GM23338 (cell line): ENCODE results near the gene ZNF697. TPM values are rescaled to one million over a fixed set of nuclear protein-coding genes. Genes with fewer than 3 reads are reported as not detected.

Experiments used
- ATAC-seq: fragments of 200-7000 bp; cut with Tn5 transposase; 3 replicates; pipeline ENCODE4 v1.9.1; 2020
- DNase-seq: peaks from one replicate; pipeline ENCODE4 v3.0.0-alpha.2; 2015; ENCODE audit warnings: low spot score
- H2AFZ ChIP-seq: fragments of 200-600 bp; sonication (generic); 2 replicates; pipeline ENCODE4 v1.8.0; 2016; ENCODE audit warnings: antibody characterized with exemption, mild to moderate bottlenecking, moderate library complexity
- H3F3A ChIP-seq: fragments of 200-600 bp; sonication (generic); replicated peaks from 2 replicates; pipeline ENCODE4 v1.8.0; 2017; ENCODE audit warnings: antibody characterized with exemption, mixed run types, low read depth
- H3K27ac ChIP-seq: fragments of 200-600 bp; sonication (generic); 2 replicates; pipeline ENCODE4 v1.6.1; 2016; ENCODE audit warnings: low read depth
- H3K27me3 ChIP-seq: fragments of 200-600 bp; sonication (generic); 2 replicates; pipeline ENCODE4 v1.8.0; 2016; ENCODE audit warnings: mild to moderate bottlenecking, mixed run types, moderate library complexity; ENCODE audit not compliant: insufficient read depth
- H3K36me3 ChIP-seq: fragments of 200-600 bp; sonication (generic); 2 replicates; pipeline ENCODE4 v1.8.0; 2016; ENCODE audit warnings: mild to moderate bottlenecking; ENCODE audit not compliant: insufficient read depth
- H3K4me1 ChIP-seq: fragments of 200-600 bp; sonication (generic); 2 replicates; pipeline ENCODE4 v1.8.0; 2016; ENCODE audit warnings: mild to moderate bottlenecking, moderate library complexity; ENCODE audit not compliant: insufficient read depth
- H3K4me2 ChIP-seq: fragments of 200-600 bp; sonication (generic); 2 replicates; pipeline ENCODE4 v1.7.1; 2017; ENCODE audit warnings: mixed run types
- H3K4me3 ChIP-seq: fragments of 200-600 bp; sonication (generic); 2 replicates; pipeline ENCODE4 v1.6.1; 2016; ENCODE audit warnings: mixed run types
- H3K79me2 ChIP-seq: fragments of 200-600 bp; sonication (generic); replicated peaks from 2 replicates; pipeline ENCODE4 v1.8.0; 2017; ENCODE audit warnings: mild to moderate bottlenecking; ENCODE audit not compliant: insufficient read depth
- H3K9me2 ChIP-seq: fragments of 200-600 bp; sonication (generic); 2 replicates; pipeline ENCODE4 v1.8.0; 2017; ENCODE audit not compliant: insufficient read depth
- H4K20me1 ChIP-seq: fragments of 200-600 bp; sonication (generic); replicated peaks from 2 replicates; pipeline ENCODE4 v1.8.0; 2017; ENCODE audit warnings: mild to moderate bottlenecking; ENCODE audit not compliant: insufficient read depth
- H3K27ac Mint-ChIP-seq: 2 replicates; pipeline ENCODE4 v1.8.0; 2020; ENCODE audit warnings: inconsistent platforms, mild to moderate bottlenecking, moderate library complexity, mixed read lengths
- H3K27me3 Mint-ChIP-seq: 3 replicates; pipeline ENCODE4 v1.8.0; 2022; ENCODE audit warnings: low read depth, mild to moderate bottlenecking, moderate library complexity, mixed read lengths, inconsistent platforms; ENCODE audit not compliant: insufficient read depth, poor library complexity
- H3K36me3 Mint-ChIP-seq: 3 replicates; pipeline ENCODE4 v1.8.0; 2021; ENCODE audit warnings: low read depth, mild to moderate bottlenecking, inconsistent platforms, moderate library complexity, mixed read lengths
- H3K4me1 Mint-ChIP-seq: 3 replicates; pipeline ENCODE4 v1.8.0; 2020; ENCODE audit warnings: mild to moderate bottlenecking, inconsistent platforms, mixed read lengths
- H3K4me3 Mint-ChIP-seq: 3 replicates; pipeline ENCODE4 v1.8.0; 2021; ENCODE audit warnings: moderate library complexity, mild to moderate bottlenecking, inconsistent platforms, mixed read lengths
- H3K9me3 Mint-ChIP-seq: 3 replicates; pipeline ENCODE4 v1.8.0; 2020; ENCODE audit warnings: moderate library complexity, mild to moderate bottlenecking, inconsistent platforms, mixed read lengths
- CREB1 ChIP-seq: fragments of 250-450 bp; sonication (Bioruptor Pico); IDR thresholded peaks from 2 replicates; pipeline ENCODE4 v1.5.0; 2020; ENCODE audit warnings: low read depth, mild to moderate bottlenecking, moderate library complexity
- ETS1 ChIP-seq: IDR thresholded peaks from 2 replicates; pipeline ENCODE4 v1.6.1; 2016; ENCODE audit warnings: antibody characterized with exemption
- EZH2 ChIP-seq: fragments of 200-600 bp; sonication (generic); IDR thresholded peaks from one replicate; pipeline ENCODE4 v1.8.0; 2017; ENCODE audit warnings: antibody characterized with exemption, mild to moderate bottlenecking, low read depth; ENCODE audit not compliant: unreplicated experiment
- EZH2phosphoT487 ChIP-seq: fragments of 200-600 bp; sonication (generic); IDR thresholded peaks from one replicate; pipeline ENCODE4 v1.8.1; 2018; ENCODE audit warnings: antibody characterized with exemption; ENCODE audit not compliant: unreplicated experiment
- JUNB ChIP-seq: IDR thresholded peaks from one replicate; pipeline ENCODE4 v1.6.1; 2016; ENCODE audit warnings: antibody characterized with exemption; ENCODE audit not compliant: unreplicated experiment
- NANOG ChIP-seq: IDR thresholded peaks from 2 replicates; pipeline ENCODE4 v1.6.1; 2016; ENCODE audit warnings: antibody characterized with exemption, borderline replicate concordance
- POLR2AphosphoS5 ChIP-seq: IDR thresholded peaks from 2 replicates; pipeline ENCODE4 v1.6.1; 2016; ENCODE audit warnings: antibody characterized with exemption, low read depth
- STAT1 ChIP-seq: IDR thresholded peaks from one replicate; pipeline ENCODE4 v1.6.1; 2016; ENCODE audit warnings: antibody characterized with exemption; ENCODE audit not compliant: unreplicated experiment
- ZNF114 ChIP-seq: fragments of 250-450 bp; sonication (Bioruptor Pico); IDR thresholded peaks from 2 replicates; pipeline ENCODE4 v1.5.0; 2020; ENCODE audit warnings: mild to moderate bottlenecking, moderate library complexity
- ZNF331 ChIP-seq: fragments of 250-450 bp; sonication (Bioruptor Pico); IDR thresholded peaks from 2 replicates; pipeline ENCODE4 v1.5.0; 2020; ENCODE audit warnings: low read depth, mild to moderate bottlenecking, moderate library complexity
- polyA plus RNA-seq: library from polyadenylated mRNA; unstranded; fragments of >200 nt; fragmentation: Nextera tagmentation; extraction: Ambion mirVana; gene quantifications from 2 replicates; pipeline ENCODE4 v1.2.1, GENCODE V29; 2016
- total RNA-seq: library from RNA; depleted of rRNA; stranded (reverse); fragments of >200 nt; shearing (Covaris generic); gene quantifications from 2 replicates; pipeline ENCODE4 v1.2.3, GENCODE V29; 2014
- TF ChIP-seq, protein P1 (sequence below): IDR thresholded peaks from one replicate; pipeline ENCODE4 v1.6.1; 2018; ENCODE audit warnings: antibody characterized with exemption; ENCODE audit not compliant: unreplicated experiment
- TF ChIP-seq, protein P2 (sequence below): fragments of 250-450 bp; sonication (Bioruptor Pico); IDR thresholded peaks from 2 replicates; pipeline ENCODE4 v1.5.0; 2020; ENCODE audit warnings: mild to moderate bottlenecking, moderate library complexity
- TF ChIP-seq, protein P3 (sequence below), 2 experiments: fragments of 200-600 bp in 1 of 2; sonication (generic) in 1 of 2; conservative IDR thresholded peaks; 2 replicates each; pipeline versions ENCODE4 v1.5.1 to v1.6.1; 2016 to 2017; ENCODE audit warnings: antibody characterized with exemption in 2 of 2, low read depth in 2 of 2, mild to moderate bottlenecking in 2 of 2, moderate library complexity in 1 of 2

ZNF697 gene
- total and polyA plus RNA-seq, 2 experiments from 2014 or later: 5.4 to 32.0 TPM

DNA sequence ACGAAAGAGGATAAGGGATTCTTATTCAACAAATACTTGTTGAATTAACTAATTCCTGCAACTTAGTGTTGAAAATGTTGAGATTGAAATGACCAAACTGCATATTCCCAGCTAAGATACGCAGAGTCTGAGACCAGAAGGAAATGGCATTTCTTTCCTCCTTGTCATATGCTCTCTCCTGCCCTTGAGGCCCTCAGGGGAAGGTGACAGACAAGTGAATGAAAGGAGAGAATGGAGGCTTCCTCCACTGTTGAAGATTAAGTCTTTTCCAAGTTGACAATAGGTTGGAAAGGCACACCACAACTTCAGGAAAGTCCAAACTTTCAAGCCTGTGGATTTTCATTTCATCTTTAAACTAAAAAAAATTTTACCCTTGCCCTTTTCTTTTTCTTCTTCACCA lies 3.1 kb upstream of the ZNF697 start:
- Mint-ChIP-seq H3K27me3 (peaks cover 16% of the 10 kb centered on the region), H3K9me3 (no peaks in the 10 kb centered on the region), H3K27ac (no peak overlapping the region), H3K4me1 (peaks cover 35% of the 10 kb centered on the region), H3K4me3 (no peak overlapping the region), H3K36me3 (no peaks in the 10 kb centered on the region; the same call in 2 of the 3 replicates)
- ATAC-seq: no peak
- no peak overlapping the region for H3K27ac ChIP-seq
- H3K4me1 ChIP-seq: peaks cover 20% of the 10 kb centered on the region
- H3K9me2 ChIP-seq: 0 out of 2 replicates have a peak, but pooled peaks cover 3% of the 10 kb centered on the region
- peak overlapping the region; percentile 48 for H2AFZ ChIP-seq
- no peaks in the 10 kb centered on the region for H3K27me3 ChIP-seq
- no peaks in the 10 kb centered on the region for H3K36me3 ChIP-seq
- TF ChIP-seq EZH2phosphoT487 (no peak), JUNB (no peak), ETS1 (no peak), EZH2 (no peak), CREB1 (CRISPR knock-in tag) (no peak), ZNF331 (CRISPR knock-in tag) (no peak), NANOG (no peak), ZNF114 (CRISPR knock-in tag) (no peak), STAT1 (no peak), POLR2AphosphoS5 (no peak)
- TF ChIP-seq, protein P1, sequence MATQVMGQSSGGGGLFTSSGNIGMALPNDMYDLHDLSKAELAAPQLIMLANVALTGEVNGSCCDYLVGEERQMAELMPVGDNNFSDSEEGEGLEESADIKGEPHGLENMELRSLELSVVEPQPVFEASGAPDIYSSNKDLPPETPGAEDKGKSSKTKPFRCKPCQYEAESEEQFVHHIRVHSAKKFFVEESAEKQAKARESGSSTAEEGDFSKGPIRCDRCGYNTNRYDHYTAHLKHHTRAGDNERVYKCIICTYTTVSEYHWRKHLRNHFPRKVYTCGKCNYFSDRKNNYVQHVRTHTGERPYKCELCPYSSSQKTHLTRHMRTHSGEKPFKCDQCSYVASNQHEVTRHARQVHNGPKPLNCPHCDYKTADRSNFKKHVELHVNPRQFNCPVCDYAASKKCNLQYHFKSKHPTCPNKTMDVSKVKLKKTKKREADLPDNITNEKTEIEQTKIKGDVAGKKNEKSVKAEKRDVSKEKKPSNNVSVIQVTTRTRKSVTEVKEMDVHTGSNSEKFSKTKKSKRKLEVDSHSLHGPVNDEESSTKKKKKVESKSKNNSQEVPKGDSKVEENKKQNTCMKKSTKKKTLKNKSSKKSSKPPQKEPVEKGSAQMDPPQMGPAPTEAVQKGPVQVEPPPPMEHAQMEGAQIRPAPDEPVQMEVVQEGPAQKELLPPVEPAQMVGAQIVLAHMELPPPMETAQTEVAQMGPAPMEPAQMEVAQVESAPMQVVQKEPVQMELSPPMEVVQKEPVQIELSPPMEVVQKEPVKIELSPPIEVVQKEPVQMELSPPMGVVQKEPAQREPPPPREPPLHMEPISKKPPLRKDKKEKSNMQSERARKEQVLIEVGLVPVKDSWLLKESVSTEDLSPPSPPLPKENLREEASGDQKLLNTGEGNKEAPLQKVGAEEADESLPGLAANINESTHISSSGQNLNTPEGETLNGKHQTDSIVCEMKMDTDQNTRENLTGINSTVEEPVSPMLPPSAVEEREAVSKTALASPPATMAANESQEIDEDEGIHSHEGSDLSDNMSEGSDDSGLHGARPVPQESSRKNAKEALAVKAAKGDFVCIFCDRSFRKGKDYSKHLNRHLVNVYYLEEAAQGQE: no peak
- TF ChIP-seq, protein P2, sequence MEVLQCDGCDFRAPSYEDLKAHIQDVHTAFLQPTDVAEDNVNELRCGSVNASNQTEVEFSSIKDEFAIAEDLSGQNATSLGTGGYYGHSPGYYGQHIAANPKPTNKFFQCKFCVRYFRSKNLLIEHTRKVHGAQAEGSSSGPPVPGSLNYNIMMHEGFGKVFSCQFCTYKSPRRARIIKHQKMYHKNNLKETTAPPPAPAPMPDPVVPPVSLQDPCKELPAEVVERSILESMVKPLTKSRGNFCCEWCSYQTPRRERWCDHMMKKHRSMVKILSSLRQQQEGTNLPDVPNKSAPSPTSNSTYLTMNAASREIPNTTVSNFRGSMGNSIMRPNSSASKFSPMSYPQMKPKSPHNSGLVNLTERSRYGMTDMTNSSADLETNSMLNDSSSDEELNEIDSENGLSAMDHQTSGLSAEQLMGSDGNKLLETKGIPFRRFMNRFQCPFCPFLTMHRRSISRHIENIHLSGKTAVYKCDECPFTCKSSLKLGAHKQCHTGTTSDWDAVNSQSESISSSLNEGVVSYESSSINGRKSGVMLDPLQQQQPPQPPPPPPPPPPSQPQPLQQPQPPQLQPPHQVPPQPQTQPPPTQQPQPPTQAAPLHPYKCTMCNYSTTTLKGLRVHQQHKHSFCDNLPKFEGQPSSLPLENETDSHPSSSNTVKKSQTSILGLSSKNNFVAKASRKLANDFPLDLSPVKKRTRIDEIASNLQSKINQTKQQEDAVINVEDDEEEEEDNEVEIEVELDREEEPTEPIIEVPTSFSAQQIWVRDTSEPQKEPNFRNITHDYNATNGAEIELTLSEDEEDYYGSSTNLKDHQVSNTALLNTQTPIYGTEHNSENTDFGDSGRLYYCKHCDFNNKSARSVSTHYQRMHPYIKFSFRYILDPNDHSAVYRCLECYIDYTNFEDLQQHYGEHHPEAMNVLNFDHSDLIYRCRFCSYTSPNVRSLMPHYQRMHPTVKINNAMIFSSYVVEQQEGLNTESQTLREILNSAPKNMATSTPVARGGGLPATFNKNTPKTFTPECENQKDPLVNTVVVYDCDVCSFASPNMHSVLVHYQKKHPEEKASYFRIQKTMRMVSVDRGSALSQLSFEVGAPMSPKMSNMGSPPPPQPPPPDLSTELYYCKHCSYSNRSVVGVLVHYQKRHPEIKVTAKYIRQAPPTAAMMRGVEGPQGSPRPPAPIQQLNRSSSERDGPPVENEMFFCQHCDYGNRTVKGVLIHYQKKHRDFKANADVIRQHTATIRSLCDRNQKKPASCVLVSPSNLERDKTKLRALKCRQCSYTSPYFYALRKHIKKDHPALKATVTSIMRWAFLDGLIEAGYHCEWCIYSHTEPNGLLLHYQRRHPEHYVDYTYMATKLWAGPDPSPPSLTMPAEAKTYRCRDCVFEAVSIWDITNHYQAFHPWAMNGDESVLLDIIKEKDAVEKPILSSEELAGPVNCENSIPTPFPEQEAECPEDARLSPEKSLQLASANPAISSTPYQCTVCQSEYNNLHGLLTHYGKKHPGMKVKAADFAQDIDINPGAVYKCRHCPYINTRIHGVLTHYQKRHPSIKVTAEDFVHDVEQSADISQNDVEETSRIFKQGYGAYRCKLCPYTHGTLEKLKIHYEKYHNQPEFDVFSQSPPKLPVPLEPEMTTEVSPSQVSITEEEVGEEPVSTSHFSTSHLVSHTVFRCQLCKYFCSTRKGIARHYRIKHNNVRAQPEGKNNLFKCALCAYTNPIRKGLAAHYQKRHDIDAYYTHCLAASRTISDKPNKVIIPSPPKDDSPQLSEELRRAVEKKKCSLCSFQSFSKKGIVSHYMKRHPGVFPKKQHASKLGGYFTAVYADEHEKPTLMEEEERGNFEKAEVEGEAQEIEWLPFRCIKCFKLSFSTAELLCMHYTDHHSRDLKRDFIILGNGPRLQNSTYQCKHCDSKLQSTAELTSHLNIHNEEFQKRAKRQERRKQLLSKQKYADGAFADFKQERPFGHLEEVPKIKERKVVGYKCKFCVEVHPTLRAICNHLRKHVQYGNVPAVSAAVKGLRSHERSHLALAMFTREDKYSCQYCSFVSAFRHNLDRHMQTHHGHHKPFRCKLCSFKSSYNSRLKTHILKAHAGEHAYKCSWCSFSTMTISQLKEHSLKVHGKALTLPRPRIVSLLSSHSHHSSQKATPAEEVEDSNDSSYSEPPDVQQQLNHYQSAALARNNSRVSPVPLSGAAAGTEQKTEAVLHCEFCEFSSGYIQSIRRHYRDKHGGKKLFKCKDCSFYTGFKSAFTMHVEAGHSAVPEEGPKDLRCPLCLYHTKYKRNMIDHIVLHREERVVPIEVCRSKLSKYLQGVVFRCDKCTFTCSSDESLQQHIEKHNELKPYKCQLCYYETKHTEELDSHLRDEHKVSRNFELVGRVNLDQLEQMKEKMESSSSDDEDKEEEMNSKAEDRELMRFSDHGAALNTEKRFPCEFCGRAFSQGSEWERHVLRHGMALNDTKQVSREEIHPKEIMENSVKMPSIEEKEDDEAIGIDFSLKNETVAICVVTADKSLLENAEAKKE (CRISPR knock-in tag): no peak
- TF ChIP-seq, protein P3, sequence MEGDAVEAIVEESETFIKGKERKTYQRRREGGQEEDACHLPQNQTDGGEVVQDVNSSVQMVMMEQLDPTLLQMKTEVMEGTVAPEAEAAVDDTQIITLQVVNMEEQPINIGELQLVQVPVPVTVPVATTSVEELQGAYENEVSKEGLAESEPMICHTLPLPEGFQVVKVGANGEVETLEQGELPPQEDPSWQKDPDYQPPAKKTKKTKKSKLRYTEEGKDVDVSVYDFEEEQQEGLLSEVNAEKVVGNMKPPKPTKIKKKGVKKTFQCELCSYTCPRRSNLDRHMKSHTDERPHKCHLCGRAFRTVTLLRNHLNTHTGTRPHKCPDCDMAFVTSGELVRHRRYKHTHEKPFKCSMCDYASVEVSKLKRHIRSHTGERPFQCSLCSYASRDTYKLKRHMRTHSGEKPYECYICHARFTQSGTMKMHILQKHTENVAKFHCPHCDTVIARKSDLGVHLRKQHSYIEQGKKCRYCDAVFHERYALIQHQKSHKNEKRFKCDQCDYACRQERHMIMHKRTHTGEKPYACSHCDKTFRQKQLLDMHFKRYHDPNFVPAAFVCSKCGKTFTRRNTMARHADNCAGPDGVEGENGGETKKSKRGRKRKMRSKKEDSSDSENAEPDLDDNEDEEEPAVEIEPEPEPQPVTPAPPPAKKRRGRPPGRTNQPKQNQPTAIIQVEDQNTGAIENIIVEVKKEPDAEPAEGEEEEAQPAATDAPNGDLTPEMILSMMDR (conservative IDR thresholded peaks at IDR 0.05; ENCODE audit: low read depth in 2 of 2): no peak
- no peak overlapping the region for H3K4me3 ChIP-seq
- H3F3A ChIP-seq: 0 out of 2 replicates have a peak, but pooled peaks cover 4% of the 10 kb centered on the region
- no peak overlapping the region for H3K4me2 ChIP-seq
- no peak for DNase-seq
- H3K79me2 ChIP-seq: peaks cover 10% of the 10 kb centered on the region
- no peaks in the 10 kb centered on the region for H4K20me1 ChIP-seq
